Activated T-helper 17 cell treated with anti-CD3 and anti-CD28 coated beads, Interleukin-2, amount 50 U/mL, for 72 hours (primary cell): ENCODE measurements around the gene CXCR4. TPM values are rescaled to one million over a fixed set of nuclear protein-coding genes. Genes with fewer than 3 reads are reported as not detected.
A peak's percentile ranks its signal among the peaks of the same experiment; 100 is the strongest.

Source experiments
- ATAC-seq: fragments of 150-1000 bp; cut with Tn5 transposase; replicated peaks from 2 replicates; pipeline ENCODE4 v1.10.0; 2021; ENCODE audit warnings: mild to moderate bottlenecking, moderate library complexity
- H3K27ac Mint-ChIP-seq: one replicate; pipeline ENCODE4 v1.8.0; 2022; ENCODE audit warnings: mixed read lengths
- H3K27me3 Mint-ChIP-seq: one replicate; pipeline ENCODE4 v1.8.0; 2022; ENCODE audit warnings: mixed read lengths
- H3K36me3 Mint-ChIP-seq: one replicate; pipeline ENCODE4 v1.8.0; 2022; ENCODE audit warnings: low read depth, mild to moderate bottlenecking, mixed read lengths
- H3K4me1 Mint-ChIP-seq: one replicate; pipeline ENCODE4 v1.8.0; 2022; ENCODE audit warnings: mixed read lengths
- H3K4me3 Mint-ChIP-seq: one replicate; pipeline ENCODE4 v1.8.0; 2022; ENCODE audit warnings: mild to moderate bottlenecking, mixed read lengths
- H3K9me3 Mint-ChIP-seq: one replicate; pipeline ENCODE4 v1.8.0; 2022; ENCODE audit warnings: mixed read lengths
- total RNA-seq, 2 donors: library from RNA; stranded (reverse); gene quantifications; one replicate each; pipeline ENCODE4 v1.2.3, GENCODE V29; 2022

The CXCR4 gene
- total RNA-seq, 2 donors from 2014 or later: 330 to 360 TPM

DNA sequence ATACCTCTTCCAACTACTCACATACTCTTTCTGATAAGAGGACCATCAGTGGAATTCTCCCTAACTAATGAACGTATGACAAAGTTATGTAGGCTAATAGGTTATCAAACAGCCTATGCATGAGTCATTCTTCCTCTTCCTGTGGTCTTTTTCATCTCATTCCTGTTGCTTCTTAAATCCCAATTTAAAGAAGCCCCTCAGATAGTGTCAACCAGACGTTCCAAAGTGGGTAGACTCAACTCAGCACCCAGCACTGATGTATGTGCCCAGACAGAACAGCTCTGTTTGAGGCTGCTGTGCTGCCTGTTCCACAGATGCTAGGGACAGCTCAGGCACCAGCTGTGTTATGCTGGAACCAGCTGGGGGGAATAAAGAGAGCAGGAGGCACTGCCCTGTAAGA lies 52.6 kb downstream of the CXCR4 start:
- Mint-ChIP-seq H3K36me3 (no peaks in the 10 kb centered on the region), H3K9me3 (no peaks in the 10 kb centered on the region), H3K4me1 (peaks cover 39% of the 10 kb centered on the region), H3K4me3 (peak overlapping the region; percentile 42), H3K27ac (peak overlapping the region; percentile 24), H3K27me3 (no peaks in the 10 kb centered on the region)
- ATAC-seq: no peak

Other genes with a start within 250 kb of the CXCR4 start
- 100 to 1,000 TPM; 163 to 245 TPM for gene MCM6, start 241.7 kb downstream of the CXCR4 start, total RNA-seq
- gene DARS1, start 132.5 kb downstream of the CXCR4 start, total RNA-seq: 100 to 1,000 TPM; 170 to 262 TPM